ENCODE measurements around the gene MEIS1.

- TF ChIP-seq POLR2AphosphoS5 (IDR thresholded peaks at IDR 0.05; ENCODE audit: low read depth, low read length) (no peak), TAF1 (IDR thresholded peaks at IDR 0.05; ENCODE audit: borderline replicate concordance, insufficient read depth, low read length) (no peak), SIN3A (IDR thresholded peaks at IDR 0.05; ENCODE audit: borderline replicate concordance, insufficient read depth, low read length) (no peak)
Measured at GRCh38 chr2:66530651-66531050, 95.7 kb downstream of the MEIS1 start.

Data from PFSK-1 (cell line).